Activated CD4-positive, alpha-beta T cell treated with anti-CD3 and anti-CD28 coated beads, Interleukin-2, Interleukin-4, amounts not matched to agents 100 ng/mL and 50 ng/mL, durations not matched to agents 16 hours and 8 hours (primary cell): Measurements from ENCODE around the gene CSPG5.

Experiments used
- DNase-seq: peaks from one replicate; pipeline ENCODE4 v3.0.0-alpha.2; 2020; ENCODE audit warnings: low spot score

CSPG5 gene

GRCh38 chr3:47588053-47588452 is 9.4 kb upstream of the CSPG5 start:
- DNase-seq, result no peak

GRCh38 chr3:47586746-47587145 is 8.1 kb upstream of the CSPG5 start:
- DNase-seq, result no peak

- no peak for DNase-seq
Measured at GRCh38 chr3:47583320-47584075, 4.8 kb upstream of the CSPG5 start.

GRCh38 chr3:47581835-47582234 is 3.2 kb upstream of the CSPG5 start:
- no peak for DNase-seq

- DNase-seq, result no peak
Measured at GRCh38 chr3:47581422-47581821, 2.8 kb upstream of the CSPG5 start.

GRCh38 chr3:47580481-47580880 is 1.8 kb upstream of the CSPG5 start:
- DNase-seq, result no peak

GRCh38 chr3:47579875-47580274 is 1.2 kb upstream of the CSPG5 start:
- no peak for DNase-seq

- DNase-seq, result peak; percentile 18
Measured at GRCh38 chr3:47578119-47578632, 489 bp downstream of the CSPG5 start.

GRCh38 chr3:47577583-47578118 is 1.0 kb downstream of the CSPG5 start:
- no peak for DNase-seq

GRCh38 chr3:47573190-47574172 is 5.2 kb downstream of the CSPG5 start:
- no peak for DNase-seq

GRCh38 chr3:47571391-47572175 is 7.1 kb downstream of the CSPG5 start:
- no peak for DNase-seq

- no peak for DNase-seq
Measured at GRCh38 chr3:47568901-47569300, 9.8 kb downstream of the CSPG5 start.

GRCh38 chr3:47567149-47567548 is 11.5 kb downstream of the CSPG5 start:
- DNase-seq, result no peak

- no peak for DNase-seq
Measured at GRCh38 chr3:47566667-47567066, 12.0 kb downstream of the CSPG5 start.

GRCh38 chr3:47565734-47566550 is 12.7 kb downstream of the CSPG5 start:
- DNase-seq, result no peak

GRCh38 chr3:47556351-47556750 is 22.3 kb downstream of the CSPG5 start:
- DNase-seq, result no peak

GRCh38 chr3:47554335-47554734 is 24.3 kb downstream of the CSPG5 start:
- no peak for DNase-seq

GRCh38 chr3:47553407-47553806 is 25.3 kb downstream of the CSPG5 start:
- DNase-seq, result no peak

GRCh38 chr3:47542471-47543173 is 36.0 kb downstream of the CSPG5 start:
- DNase-seq, result no peak

GRCh38 chr3:47541583-47542108 is 37.0 kb downstream of the CSPG5 start:
- DNase-seq, result no peak
